Measurements from ENCODE around the gene FHAD1.

Gene FHAD1

GRCh38 chr1:15346346-15347030, 99.5 kb downstream of the FHAD1 start:
- DNase-seq: peak; percentile 37

GRCh38 chr1:15347182-15347581, 100.2 kb downstream of the FHAD1 start:
- DNase-seq: no peak

GRCh38 chr1:15348648-15349047, 101.6 kb downstream of the FHAD1 start:
- no peak for DNase-seq

- no peak for DNase-seq
These were observed 102.1 kb downstream of the FHAD1 start for GRCh38 chr1:15349133-15349532.

- no peak for DNase-seq
These were observed 103.1 kb downstream of the FHAD1 start for GRCh38 chr1:15350151-15350550.

- no peak for DNase-seq
These were observed 103.7 kb downstream of the FHAD1 start for GRCh38 chr1:15350551-15351200.

- no peak for DNase-seq
These were observed 104.3 kb downstream of the FHAD1 start for GRCh38 chr1:15351310-15351709.

GRCh38 chr1:15352128-15352957, 105.3 kb downstream of the FHAD1 start:
- peak; percentile 76 for DNase-seq

- DNase-seq: no peak
These were observed 107.0 kb downstream of the FHAD1 start for GRCh38 chr1:15353839-15354579.

GRCh38 chr1:15354580-15354965, 107.5 kb downstream of the FHAD1 start:
- peak; percentile 32 for DNase-seq

GRCh38 chr1:15355968-15356625, 109.1 kb downstream of the FHAD1 start:
- peak; percentile 78 for DNase-seq

GRCh38 chr1:15357612-15358207, 110.7 kb downstream of the FHAD1 start:
- DNase-seq: no peak

- no peak for DNase-seq
These were observed 111.6 kb downstream of the FHAD1 start for GRCh38 chr1:15358565-15359133.

- no peak for DNase-seq
These were observed 113.7 kb downstream of the FHAD1 start for GRCh38 chr1:15360700-15361099.

- DNase-seq: no peak
These were observed 115.2 kb downstream of the FHAD1 start for GRCh38 chr1:15362096-15362736.

GRCh38 chr1:15362737-15363128, 115.7 kb downstream of the FHAD1 start:
- no peak for DNase-seq

GRCh38 chr1:15364740-15365139, 117.7 kb downstream of the FHAD1 start:
- no peak for DNase-seq

GRCh38 chr1:15368888-15369287, 121.9 kb downstream of the FHAD1 start:
- no peak for DNase-seq

- no peak for DNase-seq
These were observed 123.2 kb downstream of the FHAD1 start for GRCh38 chr1:15370268-15370667.

- no peak for DNase-seq
These were observed 123.9 kb downstream of the FHAD1 start for GRCh38 chr1:15370781-15371520.
